HG02642 (cell line): ENCODE data around the gene DIP2C.
"Not testable (repeated sequence)": the region's sequence is repeated elsewhere in the genome, so short reads cannot be mapped to it uniquely, and the experiment has no call there.

Source experiments
- ATAC-seq: cut with Tn5 transposase; IDR thresholded peaks from one replicate; pipeline ENCODE4 v1.9.1; 2021; ENCODE audit warnings: mild to moderate bottlenecking; ENCODE audit not compliant: unreplicated experiment, poor library complexity

The DIP2C gene

GRCh38 chr10:490256-490655 lies 199.2 kb downstream of the DIP2C start:
- no peak for ATAC-seq

DNA sequence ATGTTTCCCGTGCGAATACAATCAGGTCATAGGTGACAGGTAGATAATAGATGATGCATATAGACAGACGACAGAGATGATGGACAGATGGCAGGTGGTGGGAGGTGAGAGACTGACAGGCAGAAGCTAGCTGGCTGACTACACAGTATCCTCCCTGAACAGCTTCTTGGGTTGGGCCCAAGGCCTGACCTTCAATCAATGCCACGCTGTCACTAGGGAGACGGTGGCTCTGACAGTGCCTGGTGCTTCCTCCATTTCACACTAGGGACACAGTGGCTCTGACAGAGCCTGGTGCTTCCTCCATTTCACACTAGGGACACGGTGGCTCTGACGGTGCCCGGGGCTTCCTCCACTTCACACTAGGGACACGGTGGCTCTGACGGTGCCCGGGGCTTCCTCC lies 200.1 kb downstream of the DIP2C start:
- ATAC-seq, result no peak

- no peak for ATAC-seq
These were observed 200.6 kb downstream of the DIP2C start for GRCh38 chr10:488933-489215.

- no peak for ATAC-seq
These were observed 201.2 kb downstream of the DIP2C start for GRCh38 chr10:488081-488932.

DNA sequence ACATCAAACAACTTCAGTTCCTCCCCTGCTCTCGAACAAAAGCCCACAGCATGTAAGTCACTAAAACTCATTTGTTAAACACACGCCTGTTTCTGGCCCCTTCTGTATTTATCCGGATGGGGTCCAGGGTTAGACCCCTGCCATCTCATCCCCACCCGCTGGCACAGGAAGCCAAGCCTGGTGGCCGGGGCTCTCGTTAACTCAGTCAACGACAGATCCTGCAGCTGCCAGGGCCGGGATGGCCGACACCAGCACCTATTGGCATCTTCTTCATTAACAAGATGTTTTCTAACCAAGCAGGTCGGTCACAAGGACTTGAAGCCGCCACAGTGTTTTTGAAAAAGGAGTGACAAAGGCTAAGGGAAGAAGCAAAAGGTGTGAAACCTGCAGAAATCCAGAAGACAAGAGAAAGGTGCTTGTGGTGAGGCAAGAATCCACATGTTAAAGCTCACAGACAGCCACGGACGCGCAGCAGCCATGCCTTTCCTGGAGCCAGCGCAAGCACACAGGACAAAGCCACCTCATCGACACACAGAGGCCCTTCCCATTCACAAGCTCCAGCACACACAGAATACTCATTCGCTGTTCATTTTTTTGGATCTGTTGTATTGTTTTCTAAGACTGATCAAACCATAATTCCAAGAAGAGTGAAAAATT lies 202.7 kb downstream of the DIP2C start:
- no peak for ATAC-seq

- no peak for ATAC-seq
These were observed 203.3 kb downstream of the DIP2C start for GRCh38 chr10:486206-486605.

DNA sequence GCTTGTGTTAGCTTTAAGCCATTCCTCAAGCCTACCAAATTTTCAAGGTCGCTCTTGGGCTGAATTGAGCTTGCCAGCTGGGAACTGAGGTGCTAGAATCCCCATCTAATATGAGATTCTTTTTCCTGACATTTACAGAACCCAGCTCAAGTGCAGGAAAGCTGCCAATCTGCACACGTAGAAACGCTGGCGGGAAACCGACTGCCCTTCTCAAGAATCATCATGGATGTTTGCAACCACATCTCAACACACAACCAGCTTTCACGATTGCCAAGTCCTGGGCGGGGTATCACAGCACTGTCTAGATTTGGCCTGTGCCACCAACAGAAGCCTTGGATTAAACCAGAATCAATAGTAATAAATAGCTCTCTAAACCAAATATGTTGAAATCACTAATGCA lies 203.7 kb downstream of the DIP2C start:
- no peak for ATAC-seq

GRCh38 chr10:484925-485661 lies 204.4 kb downstream of the DIP2C start:
- peak; percentile 66 for ATAC-seq

DNA sequence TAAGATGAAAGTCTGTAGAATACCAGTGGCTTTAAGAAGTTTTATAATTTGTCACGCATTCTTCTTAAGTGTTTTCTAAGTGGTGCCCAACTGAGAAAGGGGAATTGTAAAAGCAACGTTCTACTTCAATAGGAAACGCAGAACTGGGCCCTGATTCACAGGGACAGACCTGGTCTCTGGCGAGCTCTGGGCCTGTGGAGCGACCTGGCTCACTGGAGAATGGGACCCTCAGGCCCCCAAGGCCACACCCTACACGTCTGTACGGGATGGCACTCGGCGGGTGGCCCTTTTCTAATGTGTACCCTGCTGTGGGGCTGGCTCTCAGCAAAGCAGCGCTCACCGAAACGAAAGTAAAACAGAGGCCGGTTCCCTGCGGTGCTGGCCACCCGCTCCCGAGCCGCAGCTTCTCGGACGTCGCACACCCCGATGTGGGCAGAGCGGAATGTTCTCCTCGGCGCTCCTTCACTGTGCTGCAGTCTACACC lies 205.0 kb downstream of the DIP2C start:
- peak; percentile 80 for ATAC-seq

GRCh38 chr10:483261-483660 lies 206.2 kb downstream of the DIP2C start:
- no peak for ATAC-seq

DNA sequence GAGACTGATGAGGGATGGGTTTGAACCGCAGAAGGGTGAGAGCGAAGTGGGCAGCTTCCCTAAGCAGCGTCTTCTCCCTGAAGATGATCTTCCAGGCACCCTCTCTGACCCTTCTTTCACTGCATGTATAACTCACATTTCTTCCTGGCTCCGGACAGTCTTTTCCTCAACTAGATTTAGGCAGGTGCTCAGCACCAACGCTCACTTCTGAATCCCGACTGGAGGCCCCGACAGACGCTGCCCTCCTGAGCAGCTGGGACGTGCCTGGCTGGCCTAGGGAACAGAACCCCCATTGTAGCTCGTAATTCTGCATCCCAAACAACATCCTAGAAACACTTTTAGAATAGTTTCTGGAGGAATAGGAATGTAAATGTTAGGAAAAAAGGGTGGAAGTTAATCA lies 206.6 kb downstream of the DIP2C start:
- ATAC-seq, result no peak

DNA sequence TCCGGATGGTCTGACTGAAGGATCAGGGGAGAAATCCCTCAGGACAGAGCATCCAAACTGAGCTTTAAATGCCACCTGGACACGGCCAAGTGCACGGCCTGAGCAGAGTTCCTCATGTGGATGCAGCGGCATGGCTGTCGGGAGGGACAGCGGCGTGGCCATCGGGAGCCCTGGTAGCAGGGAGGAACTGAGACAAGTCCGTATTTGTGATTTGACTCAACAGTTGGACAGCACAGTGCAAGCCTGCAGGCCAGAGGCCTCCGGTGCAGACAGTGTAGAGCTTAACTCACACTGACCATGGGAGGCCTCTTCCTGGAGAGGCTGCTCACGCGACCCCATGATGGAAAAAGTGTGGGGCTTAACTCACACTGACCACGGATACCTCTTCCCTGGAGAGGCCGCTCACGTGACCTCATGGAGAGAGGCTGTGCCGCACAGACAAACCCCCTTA lies 207.4 kb downstream of the DIP2C start:
- ATAC-seq, result no peak

DNA sequence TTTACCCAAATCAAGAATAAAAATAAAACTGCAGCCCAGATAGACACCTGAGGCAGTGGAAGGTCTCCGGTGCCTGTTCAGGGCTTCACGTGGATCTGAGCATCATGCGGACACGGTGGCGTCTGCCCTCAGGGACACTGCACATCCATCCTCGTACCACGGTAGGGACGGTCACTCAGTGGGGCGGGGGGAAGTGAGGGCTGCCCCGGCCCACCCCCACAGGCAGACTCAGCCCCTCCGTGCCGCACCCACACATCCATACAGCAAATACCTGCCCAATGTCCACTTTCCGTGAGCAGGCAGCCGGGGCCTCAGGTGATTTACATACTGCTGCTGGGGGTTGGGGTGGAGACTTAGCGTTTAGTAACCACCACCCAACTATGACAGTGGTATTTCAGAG lies 207.8 kb downstream of the DIP2C start:
- ATAC-seq, result no peak

DNA sequence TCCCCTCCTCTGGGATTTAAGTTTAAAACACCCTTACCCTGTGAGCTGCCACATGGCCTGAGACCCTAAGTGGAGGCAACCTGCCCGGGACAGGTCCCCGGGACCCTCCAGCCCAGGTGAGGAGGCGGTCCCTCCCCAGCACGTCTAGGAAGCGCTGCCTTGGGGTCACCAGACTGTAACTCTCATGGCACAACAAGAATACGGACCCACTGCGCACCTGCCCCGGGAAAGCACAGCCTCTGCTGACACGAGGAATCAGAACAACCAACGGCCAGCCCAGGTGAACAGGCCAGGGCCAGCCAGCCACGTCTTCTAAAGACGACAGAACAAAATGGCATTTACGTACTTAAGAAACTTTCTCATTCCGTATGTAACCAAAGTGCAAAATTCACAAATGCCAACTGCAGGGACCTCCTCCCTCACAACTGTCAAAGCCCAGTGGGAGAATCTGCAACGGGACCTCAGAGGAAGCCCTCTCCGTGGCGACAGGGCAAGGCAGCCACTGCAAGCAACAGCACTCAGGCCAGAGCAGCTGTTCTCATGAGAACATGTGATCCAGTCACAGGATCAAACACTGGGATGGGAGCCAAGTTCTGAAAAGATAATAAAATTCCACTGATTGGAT lies 208.4 kb downstream of the DIP2C start:
- ATAC-seq, result no peak

- ATAC-seq, result no peak
These were observed 209.0 kb downstream of the DIP2C start for GRCh38 chr10:480498-480927.

GRCh38 chr10:479706-480497 lies 209.6 kb downstream of the DIP2C start:
- ATAC-seq, result not testable (repeated sequence)

DNA sequence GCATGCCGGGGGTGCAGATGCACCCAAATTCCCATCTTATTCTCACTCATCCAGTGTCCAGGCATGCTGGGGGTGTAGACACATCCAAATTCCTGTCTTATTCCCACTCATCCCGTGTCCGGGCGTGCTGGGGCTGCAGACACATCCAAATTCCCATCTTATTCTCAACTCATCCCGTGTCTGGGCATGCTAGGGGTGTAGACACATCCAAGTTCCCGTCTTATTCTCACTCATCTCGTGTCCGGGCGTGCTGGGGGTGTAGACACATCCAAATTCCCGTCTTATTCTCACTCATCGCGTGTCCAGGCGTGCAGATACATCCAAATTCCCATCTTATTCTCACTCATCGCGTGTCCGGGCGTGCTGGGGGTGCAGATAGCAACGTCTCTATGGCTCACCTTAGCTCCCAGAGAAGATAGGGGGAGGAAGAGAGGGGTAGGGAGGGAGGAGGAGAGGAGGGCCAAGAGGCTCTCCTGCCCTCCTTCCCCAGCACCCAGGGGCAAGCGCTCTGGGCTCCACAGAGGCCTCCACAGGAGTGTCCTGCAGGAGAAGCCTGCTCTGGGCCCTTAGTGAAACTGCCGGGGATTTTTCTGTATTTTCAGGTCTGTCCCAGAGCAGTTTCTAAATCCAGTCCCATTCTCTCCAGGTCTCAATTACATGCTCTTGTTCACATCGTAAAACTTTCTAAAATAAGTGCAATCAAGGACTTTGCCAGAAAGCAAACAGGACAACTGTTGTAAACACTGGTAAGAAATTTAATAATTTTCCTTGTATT lies 210.8 kb downstream of the DIP2C start:
- ATAC-seq, result no peak

GRCh38 chr10:477620-478019 lies 211.8 kb downstream of the DIP2C start:
- ATAC-seq, result no peak

GRCh38 chr10:476455-476780 lies 213.1 kb downstream of the DIP2C start:
- ATAC-seq, result no peak
